Activated effector memory CD4-positive, alpha-beta T cell treated with Interleukin-2 at 50 U/mL for 16 hours (primary cell): Measurements from ENCODE around the gene CELF4.

Experiments used
- DNase-seq: peaks from one replicate; pipeline ENCODE4 v3.0.0-alpha.2; 2020

Gene CELF4

DNA sequence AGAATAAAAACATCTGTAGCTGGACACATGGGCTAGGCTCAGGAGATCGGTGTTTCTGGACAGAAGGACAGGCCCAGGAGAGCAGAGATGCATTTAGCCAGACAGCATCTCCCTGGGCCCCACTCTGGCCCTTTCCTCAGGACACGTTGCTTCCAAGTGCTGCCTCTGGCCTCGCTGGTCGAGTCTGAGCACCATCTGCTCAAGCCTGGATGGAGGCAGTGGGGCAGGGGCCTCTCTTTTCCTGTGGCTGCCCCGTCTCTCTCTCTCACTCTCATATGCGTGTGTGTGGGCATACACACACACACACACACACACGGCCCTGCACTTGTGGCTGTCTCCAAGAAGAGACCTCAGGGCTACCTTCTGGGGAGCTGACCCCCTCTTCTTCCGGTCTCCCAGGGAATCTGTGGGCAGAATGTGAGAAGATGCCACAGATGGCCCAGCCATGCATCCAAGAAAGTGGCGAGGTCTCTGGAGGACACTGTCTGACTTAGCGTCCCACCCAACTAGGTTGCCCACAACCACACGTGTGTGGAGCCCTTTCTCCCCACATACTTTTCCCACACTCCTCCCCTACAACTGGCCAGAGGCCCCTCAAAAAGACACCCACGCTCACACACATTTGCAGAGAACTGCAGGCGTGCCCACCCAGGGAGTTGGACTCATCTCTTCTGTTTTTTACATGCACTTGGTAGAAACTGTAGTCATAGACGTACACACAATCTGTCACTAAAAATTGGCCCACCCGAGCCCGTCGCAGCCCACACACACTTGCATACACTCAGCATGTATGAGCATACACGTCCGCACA lies 19.9 kb downstream of the CELF4 start:
- DNase-seq = no peak

- no peak for DNase-seq
Measured at GRCh38 chr18:37544713-37545112, 20.9 kb downstream of the CELF4 start.

DNA sequence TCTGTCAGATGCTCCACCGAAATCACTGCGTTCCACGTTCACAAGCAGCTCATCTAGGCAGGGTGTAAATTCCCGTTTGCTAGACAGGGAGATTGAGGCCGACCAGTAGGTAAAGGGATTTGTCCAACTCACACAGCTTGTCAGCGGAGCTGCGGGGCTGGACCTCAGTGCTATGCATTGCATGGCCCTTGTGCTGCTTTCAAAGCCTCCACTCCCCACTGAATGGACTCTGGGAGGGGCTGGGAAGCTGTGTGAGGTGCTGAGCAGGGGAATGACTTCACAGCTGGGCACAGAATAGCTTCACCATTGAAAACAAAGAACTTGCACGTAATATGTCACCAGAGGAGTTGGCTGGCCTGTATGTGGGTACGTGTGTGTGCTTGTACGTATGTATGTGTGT lies 21.4 kb downstream of the CELF4 start:
- no peak for DNase-seq

GRCh38 chr18:37543321-37543720 lies 22.3 kb downstream of the CELF4 start:
- DNase-seq = no peak

- no peak for DNase-seq
Measured at GRCh38 chr18:37541517-37541916, 24.1 kb downstream of the CELF4 start.

- no peak for DNase-seq
Measured at GRCh38 chr18:37540424-37541138, 25.0 kb downstream of the CELF4 start.

- DNase-seq = no peak
Measured at GRCh38 chr18:37539236-37539635, 26.4 kb downstream of the CELF4 start.

GRCh38 chr18:37538526-37539205 lies 26.9 kb downstream of the CELF4 start:
- DNase-seq = no peak

GRCh38 chr18:37537868-37538525 lies 27.6 kb downstream of the CELF4 start:
- DNase-seq = no peak

GRCh38 chr18:37536656-37537055 lies 28.9 kb downstream of the CELF4 start:
- no peak for DNase-seq

GRCh38 chr18:37535968-37536367 lies 29.6 kb downstream of the CELF4 start:
- DNase-seq = no peak

DNA sequence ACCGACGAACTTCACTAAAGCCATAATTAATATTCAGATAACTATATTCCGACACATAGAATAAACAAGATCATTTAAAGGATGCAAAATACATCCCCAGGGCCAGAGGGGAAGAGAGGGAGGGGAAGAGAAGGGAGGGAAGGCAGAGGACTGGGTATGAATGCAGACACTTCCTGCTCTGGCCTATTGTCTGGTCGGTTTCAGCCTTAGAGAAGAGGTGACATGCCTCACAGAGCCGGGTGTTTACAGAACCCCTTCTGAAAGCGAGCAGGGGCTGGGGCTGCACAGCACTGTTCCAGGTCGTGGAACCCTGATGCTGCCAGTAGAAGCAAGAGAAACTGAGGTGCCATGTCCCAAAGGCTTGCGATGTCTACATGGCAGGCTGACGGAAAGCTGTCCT lies 31.0 kb downstream of the CELF4 start:
- DNase-seq = no peak

- DNase-seq = no peak
Measured at GRCh38 chr18:37533647-37534584, 31.7 kb downstream of the CELF4 start.

DNA sequence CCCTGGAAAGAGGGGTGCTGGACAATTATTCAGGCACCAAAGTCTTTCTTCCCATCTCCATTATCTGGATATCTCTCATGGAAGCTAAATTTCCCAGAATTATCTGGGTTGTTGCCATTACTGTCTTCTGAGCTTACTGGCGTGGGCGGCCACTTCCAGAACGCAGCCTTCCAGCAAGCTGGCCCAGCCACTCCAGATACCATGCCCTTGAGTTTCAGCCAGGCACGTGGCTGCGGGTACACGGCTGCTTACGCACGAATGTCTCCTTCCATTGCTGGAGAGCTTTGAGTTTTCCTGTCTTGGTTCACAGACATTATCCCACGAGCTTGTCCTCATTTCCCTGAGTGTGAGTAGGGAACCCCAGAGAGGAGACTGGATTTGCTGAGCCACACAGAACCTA lies 32.7 kb downstream of the CELF4 start:
- DNase-seq = no peak

- no peak for DNase-seq
Measured at GRCh38 chr18:37529863-37530262, 35.7 kb downstream of the CELF4 start.

- no peak for DNase-seq
Measured at GRCh38 chr18:37529296-37529695, 36.3 kb downstream of the CELF4 start.

GRCh38 chr18:37527395-37527794 lies 38.2 kb downstream of the CELF4 start:
- DNase-seq = no peak

DNA sequence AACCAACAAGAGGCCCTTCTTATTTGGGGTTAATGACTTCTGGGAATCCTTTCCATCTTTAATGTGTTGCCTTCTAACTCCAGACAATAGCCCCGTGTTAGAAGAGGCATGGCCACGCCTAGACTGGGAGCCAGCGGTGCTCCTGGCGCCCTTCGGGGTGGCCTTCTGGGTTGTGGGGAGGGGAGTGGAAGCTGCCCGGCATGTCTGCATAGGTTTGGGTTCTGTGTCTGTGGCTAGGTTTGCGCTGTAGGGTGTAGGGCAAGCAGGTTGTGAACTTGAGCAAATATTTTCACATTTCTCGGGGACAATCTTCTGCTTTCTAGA lies 40.4 kb downstream of the CELF4 start:
- DNase-seq = no peak

- no peak for DNase-seq
Measured at GRCh38 chr18:37524498-37525261, 40.9 kb downstream of the CELF4 start.

GRCh38 chr18:37524139-37524497 lies 41.5 kb downstream of the CELF4 start:
- DNase-seq = no peak
